ENCODE results near the gene AKNAD1.

The AKNAD1 gene

DNA sequence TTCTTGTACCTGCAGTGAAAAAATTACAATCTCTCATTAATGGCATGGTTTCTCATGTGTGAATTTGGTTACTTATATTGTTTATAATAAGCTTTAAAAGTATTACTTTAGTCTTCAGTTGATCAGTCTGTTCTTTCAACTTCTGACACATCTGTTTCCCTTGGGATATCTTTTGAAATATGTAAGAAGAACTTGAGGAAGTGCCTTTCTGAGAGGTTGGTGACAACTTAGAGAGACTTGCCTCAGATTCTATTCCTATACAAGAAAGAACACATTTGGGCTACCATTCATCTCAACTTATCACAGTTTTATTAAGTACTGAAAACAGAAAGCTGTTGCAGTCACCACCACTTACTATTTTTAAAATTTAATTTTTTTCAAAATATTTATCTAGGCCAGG is 8.1 kb downstream of the AKNAD1 start:
- Histone ChIP-seq H3K9me3 (ENCODE audit: insufficient read depth, low read depth, low read length) (no peaks in the 10 kb centered on the region), H3K27me3 (ENCODE audit: insufficient read depth, low read length, poor library complexity, severe bottlenecking) (no peaks in the 10 kb centered on the region), H3K4me3 (ENCODE audit: low read length, poor library complexity, severe bottlenecking) (no peak overlapping the region), H3K79me2 (ENCODE audit: insufficient read depth, low read length) (no peaks in the 10 kb centered on the region), H2AFZ (ENCODE audit: low read length) (no peak overlapping the region), H3K4me2 (ENCODE audit: low read depth, low read length, poor library complexity, severe bottlenecking) (no peak overlapping the region), H3K9ac (ENCODE audit: low read depth, low read length, poor library complexity, severe bottlenecking) (no peak overlapping the region), H3K36me3 (ENCODE audit: insufficient read depth, low read length) (no peaks in the 10 kb centered on the region), H4K20me1 (ENCODE audit: insufficient read depth, low read length, poor library complexity, severe bottlenecking) (no peaks in the 10 kb centered on the region), H3K4me1 (ENCODE audit: insufficient read depth, low read length, poor library complexity, severe bottlenecking) (peaks cover 33% of the 10 kb centered on the region), H3K9me2 (replicated peaks; ENCODE audit: low read depth, low read length) (no peaks in the 10 kb centered on the region), H3F3A (ENCODE audit: low read depth) (no peaks in the 10 kb centered on the region)
- TF ChIP-seq, protein P1, sequence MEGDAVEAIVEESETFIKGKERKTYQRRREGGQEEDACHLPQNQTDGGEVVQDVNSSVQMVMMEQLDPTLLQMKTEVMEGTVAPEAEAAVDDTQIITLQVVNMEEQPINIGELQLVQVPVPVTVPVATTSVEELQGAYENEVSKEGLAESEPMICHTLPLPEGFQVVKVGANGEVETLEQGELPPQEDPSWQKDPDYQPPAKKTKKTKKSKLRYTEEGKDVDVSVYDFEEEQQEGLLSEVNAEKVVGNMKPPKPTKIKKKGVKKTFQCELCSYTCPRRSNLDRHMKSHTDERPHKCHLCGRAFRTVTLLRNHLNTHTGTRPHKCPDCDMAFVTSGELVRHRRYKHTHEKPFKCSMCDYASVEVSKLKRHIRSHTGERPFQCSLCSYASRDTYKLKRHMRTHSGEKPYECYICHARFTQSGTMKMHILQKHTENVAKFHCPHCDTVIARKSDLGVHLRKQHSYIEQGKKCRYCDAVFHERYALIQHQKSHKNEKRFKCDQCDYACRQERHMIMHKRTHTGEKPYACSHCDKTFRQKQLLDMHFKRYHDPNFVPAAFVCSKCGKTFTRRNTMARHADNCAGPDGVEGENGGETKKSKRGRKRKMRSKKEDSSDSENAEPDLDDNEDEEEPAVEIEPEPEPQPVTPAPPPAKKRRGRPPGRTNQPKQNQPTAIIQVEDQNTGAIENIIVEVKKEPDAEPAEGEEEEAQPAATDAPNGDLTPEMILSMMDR (conservative IDR thresholded peaks at IDR 0.05; ENCODE audit: low read length): no peak
- no peak for TF ChIP-seq EZH2phosphoT487 (IDR thresholded peaks at IDR 0.05; ENCODE audit: borderline replicate concordance)

DNA sequence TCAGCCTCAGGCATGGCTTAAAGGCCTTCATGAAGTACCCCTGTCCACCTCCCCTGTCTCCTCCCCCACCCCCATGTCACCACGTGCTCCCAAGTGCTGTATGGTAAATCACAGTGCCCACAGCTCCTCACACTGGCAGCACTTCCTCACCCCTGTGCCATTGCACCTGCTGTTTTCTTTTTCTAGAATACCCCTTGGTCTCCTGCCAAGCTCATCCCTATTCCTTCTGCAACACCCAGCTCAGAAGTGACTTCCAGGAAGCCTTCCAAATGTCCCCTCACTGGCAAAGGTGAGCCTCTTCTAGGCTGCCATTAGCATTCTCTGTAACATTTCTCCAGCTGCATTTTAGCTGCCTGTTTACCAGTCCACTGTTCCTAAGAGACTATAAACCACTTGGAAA is 9.4 kb downstream of the AKNAD1 start:
- TF ChIP-seq EZH2phosphoT487 (IDR thresholded peaks at IDR 0.05; ENCODE audit: borderline replicate concordance): no peak
- TF ChIP-seq, protein P1 (conservative IDR thresholded peaks at IDR 0.05; ENCODE audit: low read length): no peak
- H3K9ac ChIP-seq (ENCODE audit: low read depth, low read length, poor library complexity, severe bottlenecking): no peak overlapping the region
- no peak overlapping the region for H3K4me2 ChIP-seq (ENCODE audit: low read depth, low read length, poor library complexity, severe bottlenecking)
- H3K27me3 ChIP-seq (ENCODE audit: insufficient read depth, low read length, poor library complexity, severe bottlenecking): no peaks in the 10 kb centered on the region
- no peaks in the 10 kb centered on the region for H3K9me3 ChIP-seq (ENCODE audit: insufficient read depth, low read depth, low read length)
- H3K79me2 ChIP-seq (ENCODE audit: insufficient read depth, low read length): no peaks in the 10 kb centered on the region
- no peak overlapping the region for H2AFZ ChIP-seq (ENCODE audit: low read length)
- H3K9me2 ChIP-seq (replicated peaks; ENCODE audit: low read depth, low read length): no peaks in the 10 kb centered on the region
- no peaks in the 10 kb centered on the region for H3F3A ChIP-seq (ENCODE audit: low read depth)
- peaks cover 22% of the 10 kb centered on the region for H3K4me1 ChIP-seq (ENCODE audit: insufficient read depth, low read length, poor library complexity, severe bottlenecking)
- H3K36me3 ChIP-seq (ENCODE audit: insufficient read depth, low read length): no peaks in the 10 kb centered on the region
- H4K20me1 ChIP-seq (ENCODE audit: insufficient read depth, low read length, poor library complexity, severe bottlenecking): no peaks in the 10 kb centered on the region
- H3K4me3 ChIP-seq (ENCODE audit: low read length, poor library complexity, severe bottlenecking): no peak overlapping the region

DNA sequence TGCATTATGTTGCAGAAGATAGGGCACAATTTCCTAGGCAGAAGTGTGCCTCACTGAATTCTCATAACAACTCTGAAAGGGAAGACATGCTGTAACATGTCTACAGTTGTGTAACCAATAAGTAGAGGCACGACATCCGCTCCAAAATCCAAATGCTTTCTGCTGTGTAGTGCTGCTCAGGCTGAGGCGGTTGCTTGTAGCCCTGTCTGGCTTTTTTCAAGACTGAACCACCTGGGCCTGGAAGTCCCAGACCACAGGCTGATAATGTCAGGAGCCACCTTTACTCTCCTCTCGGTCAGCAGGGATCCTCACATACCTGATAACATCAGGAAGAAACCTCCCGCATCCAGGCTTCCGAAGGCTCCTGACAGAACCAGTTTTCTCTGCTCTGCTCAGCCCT is 10.9 kb downstream of the AKNAD1 start:
- H3K9me3 ChIP-seq (ENCODE audit: insufficient read depth, low read depth, low read length): no peaks in the 10 kb centered on the region
- H3K9me2 ChIP-seq (replicated peaks; ENCODE audit: low read depth, low read length): no peaks in the 10 kb centered on the region
- no peak overlapping the region for H3K4me2 ChIP-seq (ENCODE audit: low read depth, low read length, poor library complexity, severe bottlenecking)
- peaks cover 7% of the 10 kb centered on the region for H3K4me1 ChIP-seq (ENCODE audit: insufficient read depth, low read length, poor library complexity, severe bottlenecking)
- H3K4me3 ChIP-seq (ENCODE audit: low read length, poor library complexity, severe bottlenecking): no peak overlapping the region
- no peaks in the 10 kb centered on the region for H3K27me3 ChIP-seq (ENCODE audit: insufficient read depth, low read length, poor library complexity, severe bottlenecking)
- H3K9ac ChIP-seq (ENCODE audit: low read depth, low read length, poor library complexity, severe bottlenecking): no peak overlapping the region
- H3K36me3 ChIP-seq (ENCODE audit: insufficient read depth, low read length): no peaks in the 10 kb centered on the region
- TF ChIP-seq EZH2phosphoT487 (IDR thresholded peaks at IDR 0.05; ENCODE audit: borderline replicate concordance): no peak
- TF ChIP-seq, protein P1 (conservative IDR thresholded peaks at IDR 0.05; ENCODE audit: low read length): no peak
- no peaks in the 10 kb centered on the region for H3F3A ChIP-seq (ENCODE audit: low read depth)
- H4K20me1 ChIP-seq (ENCODE audit: insufficient read depth, low read length, poor library complexity, severe bottlenecking): no peaks in the 10 kb centered on the region
- no peak overlapping the region for H2AFZ ChIP-seq (ENCODE audit: low read length)
- no peaks in the 10 kb centered on the region for H3K79me2 ChIP-seq (ENCODE audit: insufficient read depth, low read length)
